Measurements from ENCODE around the gene PCDHGA5. TPM values are rescaled to one million over a fixed set of nuclear protein-coding genes. Genes with fewer than 3 reads are reported as not detected.

Gene PCDHGA5
- total RNA-seq, 4 donors from 2014 or later: 0.07 to 1.8 (median 0.93) TPM

DNA sequence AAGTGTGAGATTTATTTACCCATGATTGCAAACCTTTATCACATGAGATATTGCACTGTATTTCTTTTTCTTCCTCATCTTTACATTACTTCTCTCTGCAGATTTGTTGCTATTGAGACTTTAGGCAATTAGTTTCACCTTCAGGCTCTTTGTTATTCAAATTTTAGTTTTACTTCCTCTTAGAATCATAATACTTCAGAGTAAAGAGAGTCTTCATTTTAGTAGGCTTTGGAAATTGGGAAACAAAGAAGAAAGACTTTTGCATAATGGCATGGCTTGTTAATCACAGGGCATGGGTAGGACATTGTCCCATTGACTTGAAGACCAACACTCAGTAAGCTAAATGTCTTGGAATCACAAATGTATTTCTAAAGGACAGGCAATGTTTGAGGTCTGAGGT is 1.2 kb upstream of the PCDHGA5 start:
- Histone ChIP-seq H3K4me3 (peak overlapping the region in 1 of 4 donors; percentile 26), H3K4me1 (peaks cover 5 to 8% of the 10 kb centered on the region in 2 donors), H3K27me3 (peaks cover 0 to 53% (median 38%) of the 10 kb centered on the region in 3 donors), H3K36me3 (no peaks in the 10 kb centered on the region), H3K27ac (no peak overlapping the region), H3K9me3 (peaks cover 0 to 28% (median 6%) of the 10 kb centered on the region in 3 donors)
- ATAC-seq (no peak), DNase-seq (no peak)
- in situ Hi-C loops (cut with MboI; ENCODE audit: low sequenced_read_pairs in 4 of 4) (no loop called here), intact Hi-C loops (cut with DNase I; ENCODE audit: low total_unique reads) (no loop called here)
- TF ChIP-seq POLR2A (IDR thresholded peaks at IDR 0.05): no peak
- TF ChIP-seq, protein P1, sequence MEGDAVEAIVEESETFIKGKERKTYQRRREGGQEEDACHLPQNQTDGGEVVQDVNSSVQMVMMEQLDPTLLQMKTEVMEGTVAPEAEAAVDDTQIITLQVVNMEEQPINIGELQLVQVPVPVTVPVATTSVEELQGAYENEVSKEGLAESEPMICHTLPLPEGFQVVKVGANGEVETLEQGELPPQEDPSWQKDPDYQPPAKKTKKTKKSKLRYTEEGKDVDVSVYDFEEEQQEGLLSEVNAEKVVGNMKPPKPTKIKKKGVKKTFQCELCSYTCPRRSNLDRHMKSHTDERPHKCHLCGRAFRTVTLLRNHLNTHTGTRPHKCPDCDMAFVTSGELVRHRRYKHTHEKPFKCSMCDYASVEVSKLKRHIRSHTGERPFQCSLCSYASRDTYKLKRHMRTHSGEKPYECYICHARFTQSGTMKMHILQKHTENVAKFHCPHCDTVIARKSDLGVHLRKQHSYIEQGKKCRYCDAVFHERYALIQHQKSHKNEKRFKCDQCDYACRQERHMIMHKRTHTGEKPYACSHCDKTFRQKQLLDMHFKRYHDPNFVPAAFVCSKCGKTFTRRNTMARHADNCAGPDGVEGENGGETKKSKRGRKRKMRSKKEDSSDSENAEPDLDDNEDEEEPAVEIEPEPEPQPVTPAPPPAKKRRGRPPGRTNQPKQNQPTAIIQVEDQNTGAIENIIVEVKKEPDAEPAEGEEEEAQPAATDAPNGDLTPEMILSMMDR (IDR thresholded peaks at IDR 0.05 in 4 of 5, conservative IDR thresholded peaks at IDR 0.05 in 1 of 5): no peak

DNA sequence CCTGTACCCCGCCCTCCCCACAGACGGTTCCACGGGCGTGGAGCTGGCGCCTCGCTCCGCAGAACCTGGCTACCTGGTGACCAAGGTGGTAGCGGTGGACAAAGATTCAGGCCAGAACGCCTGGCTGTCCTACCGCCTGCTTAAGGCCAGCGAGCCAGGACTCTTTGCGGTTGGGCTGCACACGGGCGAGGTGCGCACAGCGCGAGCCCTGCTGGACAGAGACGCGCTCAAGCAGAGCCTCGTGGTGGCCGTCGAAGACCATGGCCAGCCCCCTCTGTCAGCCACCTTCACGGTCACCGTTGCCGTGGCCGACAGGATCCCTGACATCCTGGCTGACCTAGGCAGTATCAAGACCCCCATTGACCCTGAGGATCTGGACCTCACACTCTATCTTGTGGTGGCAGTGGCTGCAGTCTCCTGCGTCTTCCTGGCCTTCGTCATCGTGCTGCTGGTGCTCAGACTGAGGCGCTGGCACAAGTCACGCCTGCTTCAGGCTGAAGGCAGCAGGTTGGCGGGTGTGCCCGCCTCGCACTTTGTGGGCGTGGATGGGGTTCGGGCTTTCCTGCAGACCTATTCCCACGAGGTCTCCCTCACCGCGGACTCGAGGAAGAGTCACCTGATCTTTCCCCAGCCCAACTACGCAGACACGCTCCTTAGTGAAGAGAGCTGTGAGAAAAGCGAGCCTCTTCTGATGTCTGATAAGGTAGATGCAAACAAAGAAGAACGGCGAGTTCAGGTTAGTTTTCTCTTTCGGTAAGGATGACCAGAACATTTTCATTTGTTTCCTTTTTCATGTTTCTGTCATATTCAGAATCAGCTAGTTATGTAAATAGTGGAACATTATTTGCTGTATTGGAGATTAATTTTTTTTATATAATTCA is 2.3 kb downstream of the PCDHGA5 start:
- Histone ChIP-seq H3K27me3 (peaks cover 0 to 48% (median 32%) of the 10 kb centered on the region in 3 donors), H3K9me3 (peaks cover 0 to 19% (median 5%) of the 10 kb centered on the region in 3 donors), H3K4me1 (peaks cover 5 to 8% of the 10 kb centered on the region in 2 donors), H3K36me3 (no peaks in the 10 kb centered on the region), H3K27ac (no peak overlapping the region), H3K4me3 (peak overlapping the region in 1 of 4 donors; percentile 12)
- TF ChIP-seq POLR2A (IDR thresholded peaks at IDR 0.05): no peak
- TF ChIP-seq, protein P1 (IDR thresholded peaks at IDR 0.05 in 4 of 5, conservative IDR thresholded peaks at IDR 0.05 in 1 of 5): no peak
- in situ Hi-C loops (cut with MboI; ENCODE audit: low sequenced_read_pairs in 4 of 4): no loop called here
- intact Hi-C loops (cut with DNase I; ENCODE audit: low total_unique reads): no loop called here
- DNase-seq (no peak), ATAC-seq (no peak)

DNA sequence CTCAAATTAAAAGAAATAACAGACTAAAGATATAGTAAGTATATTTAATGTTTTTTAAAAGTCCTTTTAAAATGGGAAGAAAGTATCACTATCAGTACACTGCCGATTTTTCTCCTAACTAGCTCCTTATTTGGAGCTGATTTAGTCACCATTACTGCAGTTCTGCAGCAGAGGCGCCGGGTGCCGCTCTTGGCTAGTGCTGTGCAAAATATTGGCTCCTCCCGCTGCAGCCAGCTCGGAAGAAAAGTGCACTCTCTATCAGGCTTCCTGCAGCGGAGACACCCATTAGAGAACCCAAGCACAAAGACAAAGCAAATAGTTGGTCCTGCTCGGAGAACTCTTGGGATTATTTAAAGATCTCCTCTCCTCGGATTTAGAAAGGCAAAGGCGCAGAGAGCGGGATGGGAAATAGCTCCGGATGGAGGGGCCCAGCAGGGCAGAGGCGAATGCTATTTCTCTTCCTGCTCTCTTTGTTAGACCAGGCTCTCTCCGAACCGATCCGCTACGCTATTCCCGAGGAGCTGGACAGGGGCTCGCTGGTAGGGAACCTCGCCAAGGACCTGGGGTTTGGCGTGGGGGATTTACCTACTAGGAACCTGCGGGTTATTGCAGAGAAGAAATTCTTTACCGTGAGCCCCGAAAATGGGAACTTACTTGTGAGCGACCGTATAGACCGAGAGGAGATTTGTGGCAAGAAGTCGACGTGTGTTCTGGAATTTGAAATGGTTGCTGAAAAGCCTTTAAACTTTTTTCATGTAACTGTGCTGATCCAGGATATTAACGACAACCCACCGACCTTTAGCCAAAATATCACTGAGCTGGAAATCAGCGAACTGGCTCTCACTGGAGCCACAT is 6.3 kb downstream of the PCDHGA5 start, which contains the start of gene PCDHGB3:
Gene PCDHGB3 (plus strand): TSS at position 249 of the 855 bp plus-strand sequence. CDS start 153 bp downstream, at position 402.
- peak in 1 of 2 donors; percentile 45 for DNase-seq
- H3K27me3 ChIP-seq: peaks cover 0 to 21% (median 20%) of the 10 kb centered on the region in 3 donors
- peaks cover 0 to 4% of the 10 kb centered on the region in 2 donors for H3K4me1 ChIP-seq
- TF ChIP-seq, protein P1 (IDR thresholded peaks at IDR 0.05 in 4 of 5, conservative IDR thresholded peaks at IDR 0.05 in 1 of 5): peak in 2 of 5 experiments; percentile 19 to 43
- TF ChIP-seq POLR2A (IDR thresholded peaks at IDR 0.05): no peak
- H3K27ac ChIP-seq: peak within 1 kb of the TSS in 1 of 4 donors; percentile 16
- intact Hi-C loops (cut with DNase I; ENCODE audit: low total_unique reads): loop anchor here (5.0 kb wide), 1 partner anchor 42 kb away; the partner anchor contains the start of gene PCDHGA10
- H3K36me3 ChIP-seq: no peaks in the 10 kb centered on the region
- H3K4me3 ChIP-seq: peak within 1 kb of the TSS; percentile 7 to 50 (median 37)
- in situ Hi-C loops (cut with MboI; ENCODE audit: low sequenced_read_pairs in 4 of 4): no loop called here
- peak; percentile 62 to 87 for ATAC-seq
- H3K9me3 ChIP-seq: peaks cover 0 to 17% (median 6%) of the 10 kb centered on the region in 3 donors

DNA sequence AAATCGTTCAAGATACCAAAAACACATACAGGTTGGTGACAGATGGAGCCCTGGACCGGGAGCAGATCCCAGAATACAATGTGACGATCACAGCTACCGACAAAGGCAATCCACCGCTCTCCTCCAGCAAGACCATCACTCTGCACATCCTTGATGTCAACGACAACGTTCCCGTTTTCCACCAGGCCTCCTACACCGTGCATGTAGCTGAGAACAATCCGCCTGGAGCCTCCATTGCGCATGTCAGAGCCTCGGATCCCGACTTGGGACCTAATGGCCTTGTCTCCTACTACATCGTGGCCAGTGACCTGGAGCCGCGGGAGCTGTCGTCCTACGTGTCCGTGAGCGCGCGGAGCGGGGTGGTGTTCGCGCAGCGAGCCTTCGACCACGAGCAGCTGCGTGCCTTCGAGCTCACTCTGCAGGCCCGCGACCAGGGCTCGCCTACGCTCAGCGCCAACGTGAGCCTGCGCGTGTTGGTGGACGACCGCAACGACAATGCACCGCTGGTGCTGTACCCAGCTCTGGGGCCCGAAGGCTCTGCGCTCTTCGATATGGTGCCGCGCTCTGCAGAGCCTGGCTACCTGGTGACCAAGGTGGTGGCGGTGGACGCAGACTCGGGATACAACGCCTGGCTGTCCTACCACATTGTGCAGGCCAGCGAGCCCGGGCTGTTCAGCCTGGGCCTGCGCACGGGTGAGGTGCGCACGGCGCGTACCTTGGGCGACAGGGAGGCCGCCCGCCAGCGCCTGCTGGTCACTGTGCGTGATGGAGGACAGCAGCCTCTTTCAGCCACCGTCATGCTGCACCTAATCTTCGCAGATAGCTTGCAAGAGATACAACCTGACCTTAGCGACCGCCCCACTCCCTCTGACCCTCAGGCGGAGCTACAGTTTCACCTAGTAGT is 7.9 kb downstream of the PCDHGA5 start:
- no peak overlapping the region for H3K27ac ChIP-seq
- H3K9me3 ChIP-seq: peaks cover 0 to 13% (median 4%) of the 10 kb centered on the region in 3 donors
- DNase-seq (no peak), ATAC-seq (no peak)
- no peaks in the 10 kb centered on the region for H3K36me3 ChIP-seq
- intact Hi-C loops (cut with DNase I; ENCODE audit: low total_unique reads) (loop anchor here (5.0 kb wide), 1 partner anchor 40 kb away; the partner anchor contains the start of gene PCDHGA10), in situ Hi-C loops (cut with MboI; ENCODE audit: low sequenced_read_pairs in 4 of 4) (no loop called here)
- peaks cover 0 to 15% (median 8%) of the 10 kb centered on the region in 3 donors for H3K27me3 ChIP-seq
- peak overlapping the region in 1 of 4 donors; percentile 50 for H3K4me3 ChIP-seq
- TF ChIP-seq, protein P1 (IDR thresholded peaks at IDR 0.05 in 4 of 5, conservative IDR thresholded peaks at IDR 0.05 in 1 of 5): no peak
- no peak for TF ChIP-seq POLR2A (IDR thresholded peaks at IDR 0.05)
- H3K4me1 ChIP-seq: peaks cover 0 to 4% of the 10 kb centered on the region in 2 donors

Measured in gastrocnemius medialis (tissue), 4 donors.